Measurements from ENCODE around the gene TECR. TPM values are rescaled to one million over a fixed set of nuclear protein-coding genes. Genes with fewer than 3 reads are reported as not detected.
"Not testable (repeated sequence)": the region's sequence is repeated elsewhere in the genome, so short reads cannot be mapped to it uniquely, and the experiment has no call there.

Gene TECR
- total RNA-seq, 4 donors from 2014 or later = 4.6 to 68.2 (median 33.9) TPM

DNA sequence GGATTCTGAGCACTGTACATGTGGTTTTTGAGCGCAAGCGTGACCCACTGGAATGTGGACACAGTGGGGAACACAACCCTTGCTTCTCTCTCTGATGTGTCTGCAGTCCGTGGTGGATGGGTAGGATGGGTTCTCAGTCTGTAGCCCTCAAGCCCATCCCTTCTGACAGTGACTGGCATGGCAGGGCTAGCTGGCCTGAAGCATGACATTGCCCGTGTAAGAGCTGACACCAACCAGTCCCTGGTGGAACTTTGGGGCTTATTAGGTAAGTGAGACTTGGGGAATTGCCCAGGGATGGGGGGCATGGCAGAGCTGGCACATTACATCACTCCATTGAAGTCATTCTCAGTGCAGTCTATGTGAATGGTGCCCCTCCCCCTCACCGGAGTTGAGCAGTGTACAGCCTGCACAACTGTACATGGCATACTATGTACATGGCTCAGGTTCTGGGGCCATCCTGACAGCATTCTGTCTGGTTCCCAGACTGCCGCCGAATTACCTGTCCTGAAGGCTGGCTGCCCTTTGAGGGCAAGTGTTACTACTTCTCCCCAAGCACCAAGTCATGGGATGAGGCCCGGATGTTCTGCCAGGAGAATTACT is 70.3 kb downstream of the TECR start:
- no peak overlapping the region for H3K4me3 ChIP-seq
- no peak for DNase-seq
- H3K4me1 ChIP-seq = no peaks in the 10 kb centered on the region
- H3K9me3 ChIP-seq = no peaks in the 10 kb centered on the region
- no peaks in the 10 kb centered on the region for H3K36me3 ChIP-seq
- H3K27ac ChIP-seq = no peak overlapping the region
- H3K27me3 ChIP-seq = no peaks in the 10 kb centered on the region
- TF ChIP-seq POLR2A (IDR thresholded peaks at IDR 0.05) = no peak
- TF ChIP-seq, protein P1, sequence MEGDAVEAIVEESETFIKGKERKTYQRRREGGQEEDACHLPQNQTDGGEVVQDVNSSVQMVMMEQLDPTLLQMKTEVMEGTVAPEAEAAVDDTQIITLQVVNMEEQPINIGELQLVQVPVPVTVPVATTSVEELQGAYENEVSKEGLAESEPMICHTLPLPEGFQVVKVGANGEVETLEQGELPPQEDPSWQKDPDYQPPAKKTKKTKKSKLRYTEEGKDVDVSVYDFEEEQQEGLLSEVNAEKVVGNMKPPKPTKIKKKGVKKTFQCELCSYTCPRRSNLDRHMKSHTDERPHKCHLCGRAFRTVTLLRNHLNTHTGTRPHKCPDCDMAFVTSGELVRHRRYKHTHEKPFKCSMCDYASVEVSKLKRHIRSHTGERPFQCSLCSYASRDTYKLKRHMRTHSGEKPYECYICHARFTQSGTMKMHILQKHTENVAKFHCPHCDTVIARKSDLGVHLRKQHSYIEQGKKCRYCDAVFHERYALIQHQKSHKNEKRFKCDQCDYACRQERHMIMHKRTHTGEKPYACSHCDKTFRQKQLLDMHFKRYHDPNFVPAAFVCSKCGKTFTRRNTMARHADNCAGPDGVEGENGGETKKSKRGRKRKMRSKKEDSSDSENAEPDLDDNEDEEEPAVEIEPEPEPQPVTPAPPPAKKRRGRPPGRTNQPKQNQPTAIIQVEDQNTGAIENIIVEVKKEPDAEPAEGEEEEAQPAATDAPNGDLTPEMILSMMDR (IDR thresholded peaks at IDR 0.05) = no peak
- intact Hi-C loops (cut with DNase I; ENCODE audit: low total_unique reads) = no loop called here

DNA sequence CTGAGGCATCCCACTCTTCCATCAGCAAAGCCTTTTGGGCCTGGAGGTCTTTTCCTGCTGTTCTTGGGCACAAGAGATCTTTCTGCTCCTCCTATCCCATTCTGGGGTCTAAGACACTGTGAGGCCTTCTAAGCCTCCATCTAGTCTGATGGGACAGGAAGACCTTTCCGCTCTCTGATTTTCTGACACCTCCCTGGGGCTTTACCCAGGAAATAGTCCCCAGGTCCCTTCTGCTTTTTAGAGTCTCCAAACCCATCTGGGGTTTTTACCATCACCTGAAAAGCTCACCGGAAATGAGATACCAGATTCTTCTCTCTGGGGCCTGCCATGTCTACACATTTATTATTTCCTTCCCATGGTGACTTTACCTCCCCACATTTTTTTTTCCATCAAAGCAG is 74.6 kb downstream of the TECR start:
- Histone ChIP-seq H3K36me3 (no peaks in the 10 kb centered on the region), H3K4me1 (no peaks in the 10 kb centered on the region), H3K9me3 (no peaks in the 10 kb centered on the region), H3K4me3 (no peak overlapping the region), H3K27me3 (no peaks in the 10 kb centered on the region), H3K27ac (no peak overlapping the region)
- intact Hi-C loops (cut with DNase I; ENCODE audit: low total_unique reads) = no loop called here
- no peak for TF ChIP-seq POLR2A (IDR thresholded peaks at IDR 0.05)
- no peak for DNase-seq

DNA sequence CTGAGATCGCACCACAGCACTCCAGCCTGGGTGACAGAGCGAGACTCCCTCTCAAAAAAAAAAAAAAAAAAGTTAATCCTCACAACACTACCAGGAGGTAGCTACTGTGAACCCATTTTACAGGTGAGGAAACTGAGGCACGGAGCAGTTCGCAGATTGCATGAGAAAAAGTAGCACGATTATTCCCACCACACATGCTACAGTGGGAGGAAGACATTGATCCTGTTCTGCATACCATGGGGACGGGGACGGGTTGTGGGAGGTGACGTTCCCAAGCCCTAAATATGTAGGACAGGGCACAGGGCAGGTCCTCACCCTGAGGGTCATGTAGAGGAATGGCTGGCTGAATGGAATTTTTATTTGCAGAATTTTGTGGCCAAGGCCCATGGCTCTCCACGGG is 77.2 kb downstream of the TECR start:
- no peak for TF ChIP-seq POLR2A (IDR thresholded peaks at IDR 0.05)
- TF ChIP-seq, protein P1 (IDR thresholded peaks at IDR 0.05) = no peak
- DNase-seq = no peak
- H3K4me1 ChIP-seq = no peaks in the 10 kb centered on the region
- H3K9me3 ChIP-seq = no peaks in the 10 kb centered on the region
- H3K27me3 ChIP-seq = no peaks in the 10 kb centered on the region
- intact Hi-C loops (cut with DNase I; ENCODE audit: low total_unique reads) = no loop called here
- no peak overlapping the region for H3K27ac ChIP-seq
- no peaks in the 10 kb centered on the region for H3K36me3 ChIP-seq
- no peak overlapping the region for H3K4me3 ChIP-seq

DNA sequence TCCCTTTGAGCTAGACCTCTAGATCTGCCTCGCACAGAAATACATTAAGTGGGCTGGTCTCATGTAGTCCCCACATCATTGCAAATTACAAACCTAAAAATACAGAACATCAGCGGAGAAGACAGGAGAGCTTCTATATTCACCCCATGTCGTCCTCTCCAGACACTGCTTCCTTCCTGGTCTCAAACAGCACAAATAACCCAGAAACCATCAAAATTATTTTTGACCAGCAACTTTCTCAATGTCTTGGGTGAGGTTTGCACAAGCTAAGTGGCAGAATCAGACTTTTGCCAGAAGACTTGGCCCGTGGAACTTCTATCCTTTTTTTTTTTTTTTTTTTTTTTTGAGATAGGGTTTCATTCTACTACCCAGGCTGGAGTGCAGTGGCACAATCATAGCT is 81.7 kb downstream of the TECR start:
- no peaks in the 10 kb centered on the region for H3K36me3 ChIP-seq
- no peak for DNase-seq
- H3K4me3 ChIP-seq = no peak overlapping the region
- H3K27me3 ChIP-seq = no peaks in the 10 kb centered on the region
- H3K9me3 ChIP-seq = no peaks in the 10 kb centered on the region
- H3K4me1 ChIP-seq = no peaks in the 10 kb centered on the region
- TF ChIP-seq, protein P1 (IDR thresholded peaks at IDR 0.05) = no peak
- TF ChIP-seq POLR2A (IDR thresholded peaks at IDR 0.05) = no peak
- H3K27ac ChIP-seq = no peak overlapping the region
- intact Hi-C loops (cut with DNase I; ENCODE audit: low total_unique reads) = no loop called here

DNA sequence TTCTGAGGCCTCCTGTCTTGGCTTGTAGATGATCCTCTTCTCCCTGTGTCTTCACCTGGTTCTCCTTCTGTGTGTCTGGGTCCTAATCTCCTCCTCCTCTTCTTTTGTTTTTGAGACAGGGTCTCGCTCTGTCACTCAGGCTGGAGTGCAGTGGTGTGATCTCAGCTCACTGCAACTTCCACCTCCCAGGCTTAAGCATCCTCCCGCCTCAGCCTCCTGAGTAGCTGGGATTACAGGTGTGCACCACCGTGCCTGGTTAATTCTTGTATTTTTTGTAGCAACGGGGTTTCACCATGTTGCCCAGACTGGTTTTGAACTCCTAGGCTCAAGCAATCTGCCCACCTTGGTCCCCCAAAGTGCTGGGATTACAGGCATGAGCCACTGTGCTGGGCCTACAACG is 82.8 kb downstream of the TECR start:
- DNase-seq; intact Hi-C loops (cut with DNase I; ENCODE audit: low total_unique reads); H3K9me3 ChIP-seq; H3K27me3 ChIP-seq; H3K4me1 ChIP-seq; H3K27ac ChIP-seq; H3K4me3 ChIP-seq; H3K36me3 ChIP-seq: not testable (repeated sequence)

DNA sequence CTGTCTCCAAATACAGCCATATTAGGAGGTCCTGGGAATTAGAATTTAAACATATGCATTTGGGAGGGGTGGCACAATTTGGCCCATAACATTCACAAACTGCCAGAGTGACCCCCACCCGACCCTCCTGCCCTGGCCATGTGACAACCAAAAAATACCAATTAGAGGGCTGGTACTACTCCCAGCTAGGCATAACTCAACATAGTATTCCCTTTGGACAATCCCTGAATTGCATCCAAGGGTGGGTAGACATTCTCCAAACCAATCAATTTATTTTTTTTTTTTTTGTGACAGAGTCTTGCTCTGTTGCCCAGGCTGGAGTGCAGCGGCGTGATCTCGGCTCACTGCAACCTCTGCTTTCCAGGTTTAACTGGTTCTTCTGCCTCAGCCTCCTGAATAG is 83.3 kb downstream of the TECR start:
- DNase-seq = no peak
- Histone ChIP-seq H3K36me3 (no peaks in the 10 kb centered on the region), H3K27ac (no peak overlapping the region), H3K27me3 (no peaks in the 10 kb centered on the region), H3K4me1 (no peaks in the 10 kb centered on the region), H3K4me3 (no peak overlapping the region), H3K9me3 (no peaks in the 10 kb centered on the region)
- TF ChIP-seq POLR2A (IDR thresholded peaks at IDR 0.05) = no peak
- TF ChIP-seq, protein P1 (IDR thresholded peaks at IDR 0.05) = no peak
- intact Hi-C loops (cut with DNase I; ENCODE audit: low total_unique reads) = no loop called here

DNA sequence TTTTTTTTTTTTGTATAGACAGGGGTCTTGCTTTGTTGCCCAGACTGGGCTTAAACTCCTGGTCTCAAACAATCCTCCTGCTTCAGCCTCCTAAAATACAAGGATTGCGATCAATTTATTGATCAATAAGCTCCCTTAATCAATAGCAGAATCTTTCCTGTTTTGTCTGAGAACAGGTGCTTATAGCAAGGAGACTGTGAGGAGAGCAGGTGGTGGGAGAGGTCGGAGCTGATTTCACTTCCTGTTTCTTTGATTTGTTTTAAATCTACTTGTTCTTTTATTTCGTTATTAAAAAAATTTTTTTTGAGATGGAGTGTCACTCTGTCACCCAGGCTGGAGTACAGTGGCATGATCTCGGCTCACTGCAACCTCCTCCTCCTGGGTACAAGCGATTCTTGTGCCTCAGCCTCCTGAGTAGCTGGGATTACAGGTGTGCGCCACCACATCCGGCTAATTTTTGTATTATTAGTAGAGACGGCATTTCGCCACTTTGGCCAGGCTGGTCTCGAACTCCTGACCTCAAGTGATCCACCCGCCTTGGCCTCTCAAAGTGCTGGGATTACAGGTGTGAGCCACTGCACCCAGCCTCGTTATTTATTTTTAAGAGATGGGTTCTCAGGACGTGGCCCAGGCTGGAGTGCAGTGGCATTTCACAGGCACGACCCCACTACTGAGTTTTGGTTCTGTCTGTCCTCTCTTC is 84.2 kb downstream of the TECR start:
- H3K27ac ChIP-seq; H3K36me3 ChIP-seq; H3K4me3 ChIP-seq; H3K4me1 ChIP-seq; H3K9me3 ChIP-seq; H3K27me3 ChIP-seq; intact Hi-C loops (cut with DNase I; ENCODE audit: low total_unique reads); DNase-seq: not testable (repeated sequence)

All from uterus (tissue), 4 donors.